NCI-H69 (cell line): ENCODE measurements around the gene HOXC11.

Source experiments
- DNase-seq: peaks from one replicate; lab custom pipeline; 2025; lab: John Stamatoyannopoulos, UW

The HOXC11 gene

GRCh38 chr12:54009171-54010052, 36.5 kb downstream of the HOXC11 start:
- peak; percentile 54 for DNase-seq

DNA sequence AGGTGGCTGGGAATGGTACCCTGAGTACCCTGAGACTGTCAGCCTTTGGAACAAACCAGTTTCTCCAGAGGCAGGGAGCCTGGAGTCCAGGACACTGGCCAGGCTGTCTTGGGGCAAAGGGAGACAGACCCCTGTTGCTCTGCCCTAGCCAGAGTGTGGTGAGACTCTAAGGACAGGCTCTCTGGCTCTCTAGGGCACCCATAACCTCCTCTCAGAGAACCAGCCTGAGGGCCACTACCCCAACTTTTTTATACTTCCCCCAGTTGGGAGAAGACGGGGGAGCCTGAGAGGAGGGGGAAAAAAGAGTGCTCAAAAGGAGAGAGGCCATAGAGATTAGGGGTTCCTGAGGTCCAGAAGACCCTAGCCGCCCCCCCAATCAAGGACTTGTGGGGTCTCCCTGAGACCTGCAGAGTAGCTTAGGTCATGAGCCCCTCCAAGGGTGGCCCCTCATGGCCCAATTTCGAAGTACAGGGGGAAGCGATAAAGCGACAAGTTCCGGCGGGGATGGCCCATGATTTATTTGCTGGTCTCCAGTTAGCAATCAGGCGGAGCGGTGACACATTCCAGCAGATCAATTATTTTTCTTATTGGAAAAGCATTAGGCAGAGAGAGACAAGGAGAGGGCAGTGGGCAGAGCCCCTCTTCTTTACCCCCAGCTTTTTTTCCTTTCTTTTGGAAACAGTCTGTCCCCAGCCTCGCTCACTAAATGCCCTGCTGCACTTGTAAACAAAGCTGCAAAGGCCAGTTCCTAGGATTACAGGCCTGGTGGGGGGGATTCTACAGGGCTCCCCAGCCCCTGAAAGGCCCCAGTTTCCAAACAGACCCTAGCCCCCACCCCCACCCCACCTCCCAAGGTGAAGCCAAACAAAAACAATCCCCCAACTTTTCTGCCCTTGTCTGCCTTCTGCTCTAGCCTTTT, 37.4 kb downstream of the HOXC11 start:
- DNase-seq: no peak

- DNase-seq: no peak
Measured at GRCh38 chr12:54010972-54011664, 38.2 kb downstream of the HOXC11 start.

- DNase-seq: no peak
Measured at GRCh38 chr12:54011665-54012532, 39.0 kb downstream of the HOXC11 start.

DNA sequence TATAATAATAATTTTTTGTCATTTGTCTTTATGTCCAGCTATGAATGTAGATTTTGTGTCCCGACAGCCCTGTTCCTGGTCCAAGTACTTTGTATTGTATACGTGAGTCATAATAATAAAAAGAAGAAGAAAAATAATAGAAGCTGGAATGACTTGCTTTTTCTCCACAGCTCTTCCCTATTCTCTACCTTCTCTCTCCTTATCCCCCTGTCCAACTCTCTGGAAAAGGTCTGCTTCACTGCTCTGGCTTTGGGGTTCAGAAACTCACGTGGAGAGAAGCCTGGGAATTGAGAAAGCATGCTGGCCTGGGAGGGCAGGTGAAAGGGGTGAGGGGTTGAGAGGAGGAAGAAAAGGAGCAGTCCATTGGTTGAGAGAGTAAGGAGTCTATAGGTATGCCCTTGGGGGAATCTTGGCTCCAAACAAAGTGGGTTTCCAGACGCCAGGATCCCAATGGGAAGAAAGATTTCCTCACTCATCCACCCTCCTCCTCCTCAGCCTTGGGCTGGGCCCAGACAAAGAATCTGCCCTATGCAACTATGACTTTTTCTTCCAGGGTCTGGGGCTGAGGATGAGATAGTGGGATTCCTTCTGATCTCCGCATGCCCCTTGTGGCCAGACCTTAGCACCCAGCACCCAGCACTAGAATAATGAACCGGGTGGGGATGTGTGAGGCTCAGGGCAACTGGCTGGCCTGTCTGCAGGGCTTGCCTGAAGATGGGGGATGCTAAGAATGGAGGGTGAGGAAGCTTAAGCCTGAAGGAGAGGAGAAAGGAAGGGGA, 39.9 kb downstream of the HOXC11 start:
- no peak for DNase-seq

GRCh38 chr12:54014377-54015017, 41.6 kb downstream of the HOXC11 start:
- DNase-seq: no peak

DNA sequence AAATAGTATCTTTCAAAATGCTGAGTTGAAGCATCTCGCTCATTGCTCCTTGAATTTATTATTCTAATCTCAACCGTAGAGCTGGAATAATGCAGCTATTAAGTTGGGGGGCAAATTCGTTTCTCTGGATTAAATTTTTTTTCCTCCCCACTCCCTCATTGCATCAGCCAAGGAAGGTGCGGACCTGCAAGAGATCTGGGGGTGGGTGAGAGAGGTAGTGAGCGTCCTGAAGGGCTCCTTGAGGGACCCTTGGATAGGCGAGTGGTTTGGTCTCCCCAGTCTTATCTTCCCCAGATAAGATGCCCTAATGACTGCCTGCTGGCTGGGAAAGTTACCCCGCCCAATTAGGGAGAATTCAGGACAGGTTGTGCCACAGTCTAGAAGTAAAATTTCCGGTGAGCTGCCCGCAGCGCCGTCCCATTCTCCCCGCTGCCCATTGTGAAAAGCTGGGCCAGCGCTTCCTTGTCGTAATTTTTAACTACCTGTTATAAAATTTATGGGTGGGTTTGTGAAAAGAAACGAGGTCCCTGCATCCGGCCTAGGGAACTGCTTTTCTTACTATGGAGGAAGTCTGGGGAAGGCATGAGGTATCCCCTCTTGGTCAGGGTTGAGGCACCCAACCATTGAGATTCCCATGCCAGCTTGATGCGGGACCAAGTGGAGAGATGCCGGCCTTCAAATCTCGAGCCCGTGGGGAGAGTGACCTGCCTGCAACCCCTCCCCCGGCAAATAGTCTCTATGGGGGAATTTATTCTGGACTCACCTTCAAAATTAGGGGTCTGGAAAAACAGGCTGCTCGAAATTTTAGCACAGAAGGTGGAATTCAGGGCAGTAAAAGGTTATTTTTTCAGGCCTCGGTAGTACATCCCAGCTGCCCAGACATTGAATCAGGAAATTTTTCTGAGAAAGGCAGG, 42.3 kb downstream of the HOXC11 start:
- DNase-seq: no peak

DNA sequence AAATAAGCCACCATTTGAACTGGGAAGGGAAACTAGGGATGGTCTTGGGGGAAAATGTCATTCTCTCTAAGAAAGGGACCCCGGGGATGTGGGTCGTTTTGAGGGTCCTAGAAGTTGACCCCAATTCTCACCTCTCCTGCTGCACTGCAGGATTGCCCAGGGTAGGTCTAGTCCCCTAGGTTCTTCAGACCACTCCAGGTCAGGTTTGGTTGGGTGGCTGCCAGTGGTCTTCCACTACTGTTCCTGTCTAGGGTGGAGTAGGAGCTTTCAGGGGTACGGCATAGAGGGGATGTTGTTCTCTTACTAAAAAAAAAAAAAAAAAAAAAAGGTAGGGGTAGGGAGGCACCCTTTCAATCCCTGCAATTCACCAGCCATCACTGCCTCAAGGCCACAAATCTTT, 43.1 kb downstream of the HOXC11 start:
- DNase-seq: no peak

DNA sequence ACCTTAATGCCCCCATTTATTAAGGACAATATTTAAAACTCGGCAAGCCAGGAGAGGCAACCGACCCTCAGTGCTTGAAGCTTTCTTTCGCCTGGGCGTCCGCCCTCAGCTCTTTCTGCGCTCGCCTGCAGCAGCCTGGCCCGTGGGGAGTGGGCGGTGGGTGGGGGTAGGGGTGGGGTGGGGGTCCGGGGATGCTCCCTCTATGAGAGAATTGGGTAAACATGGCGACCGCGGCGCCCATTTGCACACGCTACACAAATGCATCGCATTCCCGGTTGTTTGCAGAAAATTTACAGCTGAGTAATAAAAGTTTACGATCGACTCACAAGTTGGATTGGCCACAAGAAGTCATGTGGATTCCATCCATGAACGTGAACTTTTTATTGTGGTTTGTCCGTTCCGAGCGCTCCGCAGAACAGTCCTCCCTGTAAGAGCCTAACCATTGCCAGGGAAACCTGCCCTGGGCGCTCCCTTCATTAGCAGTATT, 43.6 kb downstream of the HOXC11 start:
- DNase-seq: peak; percentile 89

GRCh38 chr12:54017027-54017788, 44.3 kb downstream of the HOXC11 start:
- DNase-seq: peak; percentile 98

GRCh38 chr12:54017878-54018467, 45.0 kb downstream of the HOXC11 start:
- peak; percentile 99 for DNase-seq

DNA sequence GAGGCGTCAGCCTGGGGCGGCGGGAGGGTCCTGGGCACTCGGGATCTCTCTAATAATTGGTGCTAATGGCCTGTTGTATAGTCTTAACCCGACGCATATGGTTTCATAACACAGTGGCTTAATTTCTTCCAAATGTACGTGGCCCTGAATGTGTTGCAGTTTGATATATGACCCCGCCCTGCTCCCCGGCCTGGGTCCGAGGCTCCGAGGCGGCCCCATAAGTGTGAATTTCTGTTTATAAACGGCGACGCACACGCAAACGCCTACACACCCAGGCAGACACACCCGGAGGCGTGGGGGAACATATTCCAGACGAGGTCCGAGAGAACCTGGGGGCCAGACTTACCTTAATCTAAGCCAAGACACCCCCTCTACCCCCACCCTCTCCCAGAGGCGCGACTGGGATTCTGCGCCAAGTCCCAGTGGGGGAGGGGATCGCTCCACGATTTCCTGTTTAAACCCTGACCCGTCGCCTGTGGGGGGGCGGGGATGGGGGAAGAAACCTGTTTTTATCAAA, 45.6 kb downstream of the HOXC11 start:
- peak; percentile 83 for DNase-seq

DNA sequence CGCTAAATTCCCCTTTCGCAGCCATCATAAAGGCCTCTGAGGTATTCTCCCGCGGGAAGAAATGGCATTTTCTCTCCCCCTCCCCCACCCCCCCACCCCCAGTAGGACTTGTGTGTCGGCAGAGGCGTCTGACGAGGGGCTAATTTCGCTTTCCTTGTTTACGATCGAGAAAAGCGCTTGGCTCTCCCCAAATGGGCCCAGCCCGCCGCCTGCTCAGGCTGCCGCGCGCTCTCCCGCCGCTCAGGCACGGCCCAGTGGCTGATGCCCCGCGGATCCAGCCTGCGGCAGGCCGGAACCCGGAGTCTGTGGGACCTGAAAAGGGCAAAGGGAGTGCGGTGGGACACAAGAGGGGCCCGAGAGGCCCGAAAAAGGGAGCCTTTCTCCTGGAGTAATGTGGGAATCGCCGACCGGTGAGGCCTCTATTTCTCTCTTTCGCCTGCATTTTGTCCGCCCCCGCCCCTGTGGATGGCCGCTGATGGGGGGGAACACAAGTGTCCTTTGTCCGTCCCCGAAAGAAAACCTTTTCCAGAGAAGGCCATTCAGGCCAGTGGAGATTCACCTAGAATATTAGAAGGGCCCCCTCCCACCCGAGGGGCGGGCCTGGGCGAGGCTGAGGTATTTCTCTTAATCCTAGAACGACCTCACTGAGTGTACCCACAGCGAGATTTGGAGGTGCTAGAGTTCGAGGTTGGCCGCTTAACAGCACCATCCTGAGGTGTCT, 46.3 kb downstream of the HOXC11 start:
- DNase-seq: peak; percentile 77

DNA sequence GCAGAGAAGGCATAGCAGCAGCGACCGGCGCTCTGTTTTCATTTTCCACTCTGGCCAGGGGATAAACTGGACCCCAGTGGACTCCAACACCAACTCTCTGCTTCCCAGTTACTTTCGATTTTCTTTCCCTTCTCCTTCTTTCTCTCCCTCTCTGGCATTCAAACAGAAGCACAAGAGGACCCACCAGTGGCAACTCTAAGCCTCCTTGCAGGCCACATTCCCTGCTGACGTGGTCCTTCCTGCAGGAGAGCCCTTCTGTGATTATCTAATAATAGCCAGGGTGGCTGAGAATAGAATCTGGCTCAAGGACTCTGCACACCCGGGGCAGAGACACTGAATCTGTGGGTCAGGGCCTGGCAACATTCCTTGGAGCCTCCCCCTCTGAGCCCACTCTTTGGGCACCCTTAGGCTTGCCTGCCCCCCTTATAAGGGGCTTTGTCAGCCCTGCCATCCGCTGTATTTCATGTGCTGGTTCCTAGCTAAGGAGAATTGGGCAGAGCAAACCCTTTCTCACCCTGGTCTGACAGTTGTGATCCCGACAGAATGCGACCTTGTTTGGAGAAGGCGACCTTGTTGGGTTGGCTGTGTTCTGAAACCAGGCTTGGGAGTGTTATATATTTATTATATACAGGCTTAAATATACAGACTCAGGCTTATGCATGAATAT, 47.1 kb downstream of the HOXC11 start:
- DNase-seq: peak; percentile 43

GRCh38 chr12:54020591-54021405, 47.9 kb downstream of the HOXC11 start:
- DNase-seq: no peak
